K562 (cell line): ENCODE results near the gene INTS6L. TPM values are rescaled to one million over a fixed set of nuclear protein-coding genes. Genes with fewer than 3 reads are reported as not detected.

Experiments
- ATAC-seq: fragments of 200-7000 bp; cut with Tn5 transposase; 3 replicates; pipeline ENCODE4 v1.9.1; 2020; ENCODE audit warnings: moderate library complexity
- BruUV-seq: library from RNA; stranded (reverse); fragments of 400-500 nt; replicated peaks from 2 replicates; lab custom pipeline; 2021; lab: Mats Ljungman, UMichigan
- CTCF ChIA-PET: fragments of 300-600 bp; formaldehyde crosslinking; extraction: SDS; loops from one replicate; lab custom pipeline; 2021; ENCODE audit warnings: low intra/inter-chr PET ratio; lab: Yijun Ruan, JAX
- POLR2A ChIA-PET: fragments of 300-600, 350-650 bp; sonication (Branson Sonifier 250); formaldehyde crosslinking; extraction: SDS; loops from one replicate; lab custom pipeline; 2021; ENCODE audit warnings: antibody characterized with exemption, inconsistent platforms; lab: Yijun Ruan, JAX
- DNase-seq, 4 experiments: peaks; one replicate each; pipeline versions ENCODE4 v3.0.0 to v3.0.0-alpha.2; 2011 to 2018; ENCODE audit warnings: low spot score in 3 of 4, mixed read lengths in 3 of 4; ENCODE audit errors: extremely low read depth in 1 of 4
- FAIRE-seq: peaks from 2 replicates; lab custom pipeline; 2011; peaks lifted over from hg19 to GRCh38; lab: Jason Lieb, UNC
- H2AFZ ChIP-seq: 2 replicates; pipeline ENCODE4 v1.6.0; 2011; ENCODE audit warnings: low read depth, low read length, control low read depth, inconsistent platforms
- H3K27ac ChIP-seq: fragments of 200-600 bp; 3 replicates; pipeline ENCODE4 v1.8.0; 2011; ENCODE audit warnings: low read depth, mild to moderate bottlenecking, control low read depth, inconsistent platforms, low read length, moderate library complexity, mixed read lengths; ENCODE audit errors: extremely low read depth
- H3K27me3 ChIP-seq, 2 experiments: fragments of 300-600 bp in 1 of 2; 2 replicates in 1 of 2; 3 replicates in 1 of 2; pipeline versions ENCODE4 v1.6.0 to v1.8.0; 2011; ENCODE audit warnings: inconsistent platforms in 2 of 2, low read length in 2 of 2, mild to moderate bottlenecking in 1 of 2, mixed read lengths in 1 of 2, moderate library complexity in 1 of 2; ENCODE audit not compliant: control insufficient read depth in 2 of 2, insufficient read depth in 2 of 2
- H3K36me3 ChIP-seq: fragments of 300-600 bp; 3 replicates; pipeline ENCODE4 v1.8.0; 2011; ENCODE audit warnings: mild to moderate bottlenecking, low read length, inconsistent platforms; ENCODE audit not compliant: control insufficient read depth, insufficient read depth
- H3K4me1 ChIP-seq, 2 experiments: fragments of 200-600 bp in 1 of 2; replicated peaks in 1 of 2; 2 replicates in 1 of 2; 3 replicates in 1 of 2; pipeline versions ENCODE4 v1.5.1 to v1.8.0; 2011; ENCODE audit warnings: inconsistent platforms in 2 of 2, low read length in 2 of 2, mild to moderate bottlenecking in 1 of 2, mixed read lengths in 1 of 2, moderate library complexity in 1 of 2; ENCODE audit not compliant: control insufficient read depth in 2 of 2, insufficient read depth in 2 of 2
- H3K4me2 ChIP-seq: 2 replicates; pipeline ENCODE4 v1.6.1; 2011; ENCODE audit warnings: low read length, control low read depth, inconsistent platforms, mixed read lengths; ENCODE audit not compliant: insufficient read depth
- H3K4me3 ChIP-seq: fragments of 200-600 bp; sonication (generic), shearing (Covaris generic); 2 replicates; pipeline ENCODE4 v1.5.1; 2016; ENCODE audit warnings: control low read depth, inconsistent platforms
- H3K79me2 ChIP-seq: fragments of 200-600 bp; 3 replicates; pipeline ENCODE4 v1.8.0; 2011; ENCODE audit warnings: low read length, inconsistent platforms; ENCODE audit not compliant: control insufficient read depth, insufficient read depth
- H3K9ac ChIP-seq, 2 experiments: 2 replicates each; pipeline versions ENCODE4 v1.6.0 to v1.6.1; 2011; ENCODE audit warnings: low read depth in 2 of 2, low read length in 2 of 2, control low read depth in 1 of 2, inconsistent platforms in 1 of 2, mild to moderate bottlenecking in 1 of 2, mixed read lengths in 1 of 2; ENCODE audit not compliant: insufficient read depth in 1 of 2
- H3K9me1 ChIP-seq: one replicate; pipeline ENCODE4 v1.6.0; 2011; ENCODE audit warnings: inconsistent platforms, mild to moderate bottlenecking, low read length, moderate library complexity; ENCODE audit not compliant: control insufficient read depth, insufficient read depth
- H3K9me3 ChIP-seq: replicated peaks from 2 replicates; pipeline ENCODE4 v1.5.1; 2011; ENCODE audit warnings: low read depth, low read length, inconsistent platforms; ENCODE audit not compliant: control insufficient read depth, insufficient read depth
- H4K20me1 ChIP-seq: replicated peaks from 2 replicates; pipeline ENCODE4 v1.6.1; 2011; ENCODE audit warnings: low read length, inconsistent platforms, mixed read lengths; ENCODE audit not compliant: control insufficient read depth, insufficient read depth
- ATF7 ChIP-seq: fragments of 450-650 bp; IDR thresholded peaks from 2 replicates; pipeline ENCODE4 v1.7.1; 2014; ENCODE audit warnings: mild to moderate bottlenecking, moderate library complexity
- CBX5 ChIP-seq: IDR thresholded peaks from 2 replicates; pipeline ENCODE4 v1.6.1; 2014; ENCODE audit warnings: low read depth, borderline replicate concordance
- CXXC5 ChIP-seq: fragments of 250-450 bp; sonication (Bioruptor Pico); IDR thresholded peaks from 2 replicates; pipeline ENCODE4 v1.8.0; 2022; ENCODE audit warnings: inconsistent platforms, mild to moderate bottlenecking, moderate library complexity
- FUS ChIP-seq: fragments of 200-400 bp; formaldehyde crosslinking; optimal IDR thresholded peaks from 2 replicates; pipeline ENCODE3; 2017; ENCODE audit warnings: low read depth, low read length
- ID3 ChIP-seq, 2 experiments: fragments of 250-450 bp in 1 of 2; fragments of 450-650 bp in 1 of 2; sonication (Bioruptor Pico) in 1 of 2; IDR thresholded peaks; 2 replicates each; pipeline versions ENCODE4 v1.6.1 to v1.8.0; 2016 to 2021; ENCODE audit warnings: mild to moderate bottlenecking in 2 of 2, moderate library complexity in 2 of 2, missing compliant biosample characterization in 1 of 2, missing genetic modification characterization in 1 of 2
- LCOR ChIP-seq: sonication (generic); formaldehyde crosslinking; IDR thresholded peaks from 2 replicates; pipeline ENCODE4 v1.8.0; 2022; ENCODE audit warnings: mild to moderate bottlenecking, missing genetic modification reagents
- RAD21 ChIP-seq, 2 experiments: fragments of 250-450 bp in 1 of 2; fragments of 450-650 bp in 1 of 2; sonication (Bioruptor Pico) in 1 of 2; formaldehyde crosslinking in 1 of 2; IDR thresholded peaks in 1 of 2; conservative IDR thresholded peaks in 1 of 2; 2 replicates each; pipeline versions ENCODE4 v1.4.0 to v1.8.0; 2020 to 2022; ENCODE audit warnings: mild to moderate bottlenecking in 2 of 2, moderate library complexity in 1 of 2
- SIX5 ChIP-seq, 2 experiments: IDR thresholded peaks; 2 replicates each; pipeline ENCODE4 v1.6.1; 2011; ENCODE audit warnings: low read length in 2 of 2, borderline replicate concordance in 1 of 2, low read depth in 1 of 2, mild to moderate bottlenecking in 1 of 2, moderate library complexity in 1 of 2; ENCODE audit not compliant: insufficient read depth in 1 of 2
- TBL1XR1 ChIP-seq, 2 experiments: IDR thresholded peaks; 2 replicates each; pipeline ENCODE4 v1.6.1; 2012; ENCODE audit warnings: improper control_type of control experiment in 2 of 2, low read length in 2 of 2, mild to moderate bottlenecking in 1 of 2
- TFAP4 ChIP-seq: sonication (generic); formaldehyde crosslinking; IDR thresholded peaks from 2 replicates; pipeline ENCODE4 v1.8.0; 2022; ENCODE audit warnings: missing genetic modification reagents, mild to moderate bottlenecking, moderate library complexity, borderline replicate concordance
- TSC22D4 ChIP-seq: fragments of 450-650 bp; IDR thresholded peaks from 2 replicates; pipeline ENCODE4 v1.6.1; 2016; ENCODE audit warnings: missing genetic modification characterization, missing biosample characterization, control low read depth
- ZNF140 ChIP-seq: fragments of 250-450 bp; sonication (Bioruptor Pico); IDR thresholded peaks from 2 replicates; pipeline ENCODE4 v1.8.0; 2021; ENCODE audit warnings: moderate library complexity, mild to moderate bottlenecking, inconsistent platforms
- ZNF224 ChIP-seq: sonication (generic); formaldehyde crosslinking; IDR thresholded peaks from 2 replicates; pipeline ENCODE4 v1.8.0; 2022; ENCODE audit warnings: mild to moderate bottlenecking, missing genetic modification reagents
- ZNF311 ChIP-seq: fragments of 250-450 bp; sonication (Bioruptor Pico); IDR thresholded peaks from 2 replicates; pipeline ENCODE4 v1.4.0; 2020; ENCODE audit warnings: mild to moderate bottlenecking, moderate library complexity
- WGBS: fragments of 100-300 bp; shearing (Covaris generic); methylation state at CpG from one replicate; pipeline ENCODE4 v1.1.6; 2016; ENCODE audit warnings: low coverage, mixed read lengths; ENCODE audit not compliant: insufficient coverage; ENCODE audit errors: missing lambda C conversion rate; 5-methylcytosine and 5-hydroxymethylcytosine counted together
- in situ Hi-C: fragments of 300-500 bp; cut with MboI; formaldehyde crosslinking; loops from 4 replicates; pipeline ENCODE4 v1.15.0; 2018; ENCODE audit warnings: inconsistent platforms, mixed read lengths
- intact Hi-C: fragments of 100-400 bp; cut with micrococcal nuclease; formaldehyde crosslinking; loops from 2 replicates; pipeline ENCODE4 v1.14.2; 2022
- polyA plus RNA-seq, 8 experiments: library from polyadenylated mRNA; depleted of rRNA in 4 of 8; stranded (reverse) in 5 of 8; unstranded in 3 of 8; fragments of >200 nt; fragmentation: Nextera tagmentation in 2 of 8; fragmentation: Illumina TruSeq in 1 of 8; extraction: Ambion mirVana in 2 of 8; extraction: Trizol in 1 of 8; gene quantifications; 2 replicates each; pipeline versions ENCODE4 v1.2.1 to v1.2.3, GENCODE V29; 2011 to 2014; ENCODE audit warnings: inconsistent platforms in 1 of 8, missing spikeins in 1 of 8
- total RNA-seq, 7 experiments: library from RNA; depleted of rRNA in 6 of 7; stranded (reverse); fragments of >200 nt in 6 of 7; fragmentation: Illumina TruSeq in 2 of 7; extraction: Trizol in 2 of 7; gene quantifications; 2 replicates each; pipeline versions ENCODE4 v1.2.1 to v1.2.3, GENCODE V29; 2011 to 2021; ENCODE audit warnings: low replicate concordance in 1 of 7
- TF ChIP-seq, protein P1 (sequence below): fragments of 450-650 bp; IDR thresholded peaks from 2 replicates; pipeline ENCODE4 v1.6.1; 2016; ENCODE audit warnings: mild to moderate bottlenecking

Gene INTS6L
- total and polyA plus RNA-seq, 9 of the 15 experiments (the other 6 are each of a cell fraction or from before 2014, with no cell fraction given) = 6.1 to 44.9 (median 21.9) TPM

DNA sequence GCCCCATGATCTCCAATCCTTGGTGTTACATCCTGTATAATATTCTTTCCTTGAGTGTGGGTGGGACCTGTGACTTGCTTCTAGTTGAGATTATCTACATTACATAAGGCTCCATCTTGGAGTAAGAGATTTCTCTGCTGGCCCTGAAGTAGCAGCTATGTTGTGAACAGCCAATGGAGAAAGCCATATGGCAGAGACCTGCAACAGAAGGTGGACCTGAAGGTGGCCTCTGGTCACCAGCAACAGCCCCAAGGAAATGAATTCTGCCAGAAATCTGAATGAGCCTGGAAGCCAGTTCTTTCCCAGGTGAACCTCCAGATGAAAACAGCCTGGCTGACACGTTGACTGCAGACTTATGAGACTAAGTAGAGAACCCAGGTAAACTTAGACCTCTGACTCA is 2.3 kb upstream of the INTS6L start (continued):
- TF ChIP-seq, protein P1, sequence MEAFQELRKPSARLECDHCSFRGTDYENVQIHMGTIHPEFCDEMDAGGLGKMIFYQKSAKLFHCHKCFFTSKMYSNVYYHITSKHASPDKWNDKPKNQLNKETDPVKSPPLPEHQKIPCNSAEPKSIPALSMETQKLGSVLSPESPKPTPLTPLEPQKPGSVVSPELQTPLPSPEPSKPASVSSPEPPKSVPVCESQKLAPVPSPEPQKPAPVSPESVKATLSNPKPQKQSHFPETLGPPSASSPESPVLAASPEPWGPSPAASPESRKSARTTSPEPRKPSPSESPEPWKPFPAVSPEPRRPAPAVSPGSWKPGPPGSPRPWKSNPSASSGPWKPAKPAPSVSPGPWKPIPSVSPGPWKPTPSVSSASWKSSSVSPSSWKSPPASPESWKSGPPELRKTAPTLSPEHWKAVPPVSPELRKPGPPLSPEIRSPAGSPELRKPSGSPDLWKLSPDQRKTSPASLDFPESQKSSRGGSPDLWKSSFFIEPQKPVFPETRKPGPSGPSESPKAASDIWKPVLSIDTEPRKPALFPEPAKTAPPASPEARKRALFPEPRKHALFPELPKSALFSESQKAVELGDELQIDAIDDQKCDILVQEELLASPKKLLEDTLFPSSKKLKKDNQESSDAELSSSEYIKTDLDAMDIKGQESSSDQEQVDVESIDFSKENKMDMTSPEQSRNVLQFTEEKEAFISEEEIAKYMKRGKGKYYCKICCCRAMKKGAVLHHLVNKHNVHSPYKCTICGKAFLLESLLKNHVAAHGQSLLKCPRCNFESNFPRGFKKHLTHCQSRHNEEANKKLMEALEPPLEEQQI = no peak
- TF ChIP-seq ZNF224 (CRISPR knock-in tag) (no peak), ZNF311 (CRISPR knock-in tag) (no peak), TBL1XR1 (IDR thresholded peaks at IDR 0.05; ENCODE audit: low read length in 2 of 2) (no peak), TFAP4 (CRISPR knock-in tag) (no peak), ZNF140 (CRISPR knock-in tag) (no peak)

GRCh38 chrX:135520022-135520552 is 373 bp upstream of the INTS6L start:
- 2% methylated on average over 12 of the region's 12 CpGs for WGBS
- peak overlapping the region; percentile 86 for H3K4me2 ChIP-seq
- peaks cover 5% of the 10 kb centered on the region; the same call in 2 of the 3 replicates for H3K36me3 ChIP-seq
- H3K9me1 ChIP-seq = no peaks in the 10 kb centered on the region
- ChIA-PET CTCF (interaction anchor here (0.6 kb wide), 1 partner anchor 37 kb away, joined by 3 read pairs; no protein-coding TSS in a partner anchor), POLR2A (interaction anchor here (0.5 to 1.7 kb wide), 3 partner anchors 9 to 17 kb away, joined by 3 to 5 read pairs (median 3); no protein-coding TSS in a partner anchor)
- H2AFZ ChIP-seq = peak overlapping the region; percentile 91
- H3K9me3 ChIP-seq = no peaks in the 10 kb centered on the region
- intact Hi-C loops (no loop called here), in situ Hi-C loops (no loop called here)
- FAIRE-seq (no peak), DNase-seq (no peak), ATAC-seq (no peak)
- no peaks in the 10 kb centered on the region for H3K27me3 ChIP-seq
- peaks cover 3 to 4% of the 10 kb centered on the region in 2 experiments; a peak in 2 of 5 replicates for H3K4me1 ChIP-seq
- H3K4me3 ChIP-seq = peak overlapping the region; percentile 82
- H3K27ac ChIP-seq = peak overlapping the region; percentile 72
- H4K20me1 ChIP-seq = no peaks in the 10 kb centered on the region
- BruUV-seq = TSS peak; percentile 92
- peak overlapping the region; percentile 76 to 92; a peak in 3 of 4 replicates for H3K9ac ChIP-seq
- H3K79me2 ChIP-seq = peaks cover 36% of the 10 kb centered on the region
- no peak for TF ChIP-seq CBX5
- TF ChIP-seq FUS = no peak
- peak; percentile 69; the same call in 1 of the 2 replicates for TF ChIP-seq LCOR (CRISPR knock-in tag)
- TF ChIP-seq TSC22D4 (tag) = no peak
- TF ChIP-seq CXXC5 = no peak
- TF ChIP-seq RAD21 (CRISPR knock-in tag; conservative IDR thresholded peaks at IDR 0.05 in 1 of 2, IDR thresholded peaks at IDR 0.05 in 1 of 2) = no peak
- peak; percentile 62; the same call in 1 of the 2 replicates for TF ChIP-seq ATF7
- TF ChIP-seq SIX5 (IDR thresholded peaks at IDR 0.05; ENCODE audit: borderline replicate concordance in 1 of 2, insufficient read depth in 1 of 2, low read depth in 1 of 2, low read length in 2 of 2) = peak in 1 of 2 experiments; percentile 18; a peak in 1 of 4 replicates
- TF ChIP-seq ID3 (CRISPR knock-in tag; IDR thresholded peaks at IDR 0.05) = no peak
- TF ChIP-seq ID3 (tag; IDR thresholded peaks at IDR 0.05) = no peak
